Keratinocyte (primary cell): ENCODE results near the gene PRDM7. TPM values are rescaled to one million over a fixed set of nuclear protein-coding genes. Genes with fewer than 3 reads are reported as not detected.

ENCODE experiments used
- DNase-seq: peaks from one replicate; pipeline ENCODE4 v3.0.0-alpha.2; 2011; ENCODE audit warnings: low read depth, missing footprints, low spot score
- FAIRE-seq: peaks from 2 replicates; lab custom pipeline; 2011; peaks lifted over from hg19 to GRCh38; lab: Jason Lieb, UNC
- H2AFZ ChIP-seq: 2 replicates; pipeline ENCODE4 v1.6.0; 2012; ENCODE audit warnings: low read length, control low read depth, inconsistent platforms; ENCODE audit not compliant: control insufficient read depth
- H3K27ac ChIP-seq: 2 replicates; pipeline ENCODE4 v1.5.1; 2011; ENCODE audit warnings: low read length; ENCODE audit not compliant: control insufficient read depth, insufficient read depth
- H3K27me3 ChIP-seq: 3 replicates; pipeline ENCODE4 v1.6.0; 2011; ENCODE audit warnings: low read length; ENCODE audit not compliant: control insufficient read depth, insufficient read depth; ENCODE audit errors: extremely low read depth
- H3K36me3 ChIP-seq, 2 experiments: 2 replicates in 1 of 2; 3 replicates in 1 of 2; pipeline ENCODE4 v1.5.1; 2011; ENCODE audit warnings: low read length in 2 of 2, mild to moderate bottlenecking in 1 of 2; ENCODE audit not compliant: control insufficient read depth in 2 of 2, insufficient read depth in 2 of 2; ENCODE audit errors: extremely low read depth in 1 of 2
- H3K4me1 ChIP-seq: 3 replicates; pipeline ENCODE4 v1.5.1; 2011; ENCODE audit warnings: low read length; ENCODE audit not compliant: control insufficient read depth, insufficient read depth; ENCODE audit errors: extremely low read depth
- H3K4me2 ChIP-seq: 3 replicates; pipeline ENCODE4 v1.6.0; 2011; ENCODE audit warnings: low read depth, low read length; ENCODE audit not compliant: control insufficient read depth, insufficient read depth; ENCODE audit errors: extremely low read depth
- H3K4me3 ChIP-seq, 3 experiments: fragments of 200-600 bp in 1 of 3; sonication (generic) in 1 of 3; 2 replicates in 2 of 3; 3 replicates in 1 of 3; pipeline ENCODE4 v1.5.1; 2011 to 2016; ENCODE audit warnings: low read length in 3 of 3, mild to moderate bottlenecking in 3 of 3, control low read depth in 2 of 3, inconsistent platforms in 1 of 3, low read depth in 1 of 3, mixed read lengths in 1 of 3, mixed run types in 1 of 3, moderate library complexity in 1 of 3; ENCODE audit not compliant: control insufficient read depth in 2 of 3, insufficient read depth in 2 of 3; ENCODE audit errors: extremely low read depth in 1 of 3
- H3K79me2 ChIP-seq: 2 replicates; pipeline ENCODE4 v1.6.0; 2012; ENCODE audit warnings: low read length; ENCODE audit not compliant: control insufficient read depth, insufficient read depth
- H3K9ac ChIP-seq: 3 replicates; pipeline ENCODE4 v1.6.0; 2011; ENCODE audit warnings: low read length; ENCODE audit not compliant: control insufficient read depth, insufficient read depth; ENCODE audit errors: extremely low read depth
- H3K9me1 ChIP-seq: 3 replicates; pipeline ENCODE4 v1.6.0; 2011; ENCODE audit warnings: low read length; ENCODE audit not compliant: control insufficient read depth, insufficient read depth; ENCODE audit errors: extremely low read depth
- H3K9me3 ChIP-seq: 2 replicates; pipeline ENCODE4 v1.5.1; 2012; ENCODE audit warnings: low read depth, low read length; ENCODE audit not compliant: control insufficient read depth
- H4K20me1 ChIP-seq: 3 replicates; pipeline ENCODE4 v1.6.0; 2011; ENCODE audit warnings: low read length; ENCODE audit not compliant: control insufficient read depth, insufficient read depth; ENCODE audit errors: extremely low read depth
- CTCF ChIP-seq, 3 experiments: IDR thresholded peaks in 1 of 3; conservative IDR thresholded peaks in 1 of 3; optimal IDR thresholded peaks in 1 of 3; 2 replicates in 2 of 3; 3 replicates in 1 of 3; pipeline versions ENCODE3 to v1.5.1; 2011; ENCODE audit warnings: low read length in 3 of 3, mild to moderate bottlenecking in 3 of 3, moderate library complexity in 2 of 3, control low read depth in 1 of 3, inconsistent platforms in 1 of 3; ENCODE audit not compliant: insufficient read depth in 2 of 3; ENCODE audit errors: extremely low read depth in 1 of 3
- EZH2 ChIP-seq: IDR thresholded peaks from one replicate; pipeline ENCODE4 v1.6.1; 2012; ENCODE audit warnings: inconsistent platforms, mild to moderate bottlenecking, low read length, moderate library complexity
- dilution Hi-C: fragments of 300-500 bp; cut with MboI; formaldehyde crosslinking; loops from one replicate; pipeline ENCODE4 v1.7.0; 2020; ENCODE audit warnings: low sequenced_read_pairs; ENCODE audit not compliant: extremely low pct_ligation_motif_present
- polyA plus RNA-seq, 5 experiments: library from polyadenylated mRNA; depleted of rRNA in 3 of 5; stranded (reverse) in 3 of 5; stranded (forward) in 1 of 5; unstranded in 1 of 5; fragments of >200 nt; gene quantifications; 1 replicate in 1 of 5; 2 replicates in 3 of 5; 3 replicates in 1 of 5; pipeline versions ENCODE4 v1.2.1 to v1.2.3, GENCODE V29; 2011 to 2012; ENCODE audit warnings: missing spikeins in 2 of 5, low read depth in 1 of 5, low replicate concordance in 1 of 5

The PRDM7 gene
- polyA plus RNA-seq, 1 donor (not counting 4 experiments of a cell fraction or from before 2014, with no cell fraction given): not detected

GRCh38 chr16:90077757-90078578 is 837 bp upstream of the PRDM7 start:
- no peak for TF ChIP-seq EZH2
- no peak for TF ChIP-seq CTCF (optimal IDR thresholded peaks at IDR 0.05 in 1 of 3, IDR thresholded peaks at IDR 0.05 in 1 of 3, conservative IDR thresholded peaks at IDR 0.05 in 1 of 3; ENCODE audit: extremely low read depth in 1 of 3, insufficient read depth in 2 of 3, low read length in 3 of 3)
- no peaks in the 10 kb centered on the region for H3K9me1 ChIP-seq
- H3K27me3 ChIP-seq: no peaks in the 10 kb centered on the region
- H3K79me2 ChIP-seq: no peaks in the 10 kb centered on the region
- peak overlapping the region; percentile 95 for H3K4me2 ChIP-seq
- H3K27ac ChIP-seq: peak overlapping the region; percentile 61
- no peaks in the 10 kb centered on the region for H3K36me3 ChIP-seq
- DNase-seq (no peak), FAIRE-seq (no peak)
- H3K9me3 ChIP-seq: no peaks in the 10 kb centered on the region
- dilution Hi-C loops: no loop called here
- H3K9ac ChIP-seq: peak overlapping the region; percentile 63
- peak overlapping the region; percentile 90 for H2AFZ ChIP-seq
- H4K20me1 ChIP-seq: no peaks in the 10 kb centered on the region
- H3K4me1 ChIP-seq: peaks cover 10% of the 10 kb centered on the region
- H3K4me3 ChIP-seq: peak overlapping the region in 2 of 3 experiments; percentile 52 to 56

GRCh38 chr16:90072442-90073105 is 4.6 kb downstream of the PRDM7 start:
- no peak overlapping the region for H3K27ac ChIP-seq
- dilution Hi-C loops: no loop called here
- H3K9ac ChIP-seq: no peak overlapping the region
- no peak overlapping the region for H3K4me3 ChIP-seq
- no peaks in the 10 kb centered on the region for H3K36me3 ChIP-seq
- no peaks in the 10 kb centered on the region for H3K9me1 ChIP-seq
- no peak overlapping the region for H2AFZ ChIP-seq
- H3K4me1 ChIP-seq: peaks cover 1% of the 10 kb centered on the region
- H3K4me2 ChIP-seq: no peak overlapping the region
- no peaks in the 10 kb centered on the region for H4K20me1 ChIP-seq
- no peak for FAIRE-seq
- no peak for DNase-seq
- no peak for TF ChIP-seq CTCF (optimal IDR thresholded peaks at IDR 0.05 in 1 of 3, IDR thresholded peaks at IDR 0.05 in 1 of 3, conservative IDR thresholded peaks at IDR 0.05 in 1 of 3; ENCODE audit: extremely low read depth in 1 of 3, insufficient read depth in 2 of 3, low read length in 3 of 3)
- TF ChIP-seq EZH2: no peak
- no peaks in the 10 kb centered on the region for H3K27me3 ChIP-seq
- no peaks in the 10 kb centered on the region for H3K9me3 ChIP-seq
- H3K79me2 ChIP-seq: no peaks in the 10 kb centered on the region
